Measurements from ENCODE around the gene PALLD.
"Not testable (repeated sequence)": the region's sequence is repeated elsewhere in the genome, so short reads cannot be mapped to it uniquely, and the experiment has no call there.

Gene PALLD

GRCh38 chr4:168917138-168917779 is 420.4 kb downstream of the PALLD start:
- in situ Hi-C loops (cut with MboI; ENCODE audit: low sequenced_read_pairs): loop anchor here (25.0 kb wide), 2 partner anchors 570 to 730 kb away; no protein-coding TSS in a partner anchor

- in situ Hi-C loops (cut with MboI; ENCODE audit: low sequenced_read_pairs): loop anchor here (25.0 kb wide), 2 partner anchors 567 to 733 kb away; no protein-coding TSS in a partner anchor
These were observed 423.0 kb downstream of the PALLD start for GRCh38 chr4:168919706-168920324.

GRCh38 chr4:168920441-168921065 is 423.7 kb downstream of the PALLD start:
- in situ Hi-C loops (cut with MboI; ENCODE audit: low sequenced_read_pairs): loop anchor here (25.0 kb wide), 2 partner anchors 567 to 733 kb away; no protein-coding TSS in a partner anchor

- in situ Hi-C loops (cut with MboI; ENCODE audit: low sequenced_read_pairs): loop anchor here (25.0 kb wide), 2 partner anchors 564 to 736 kb away; no protein-coding TSS in a partner anchor
These were observed 426.8 kb downstream of the PALLD start for GRCh38 chr4:168923526-168924194.

GRCh38 chr4:168924667-168925066 is 427.8 kb downstream of the PALLD start:
- in situ Hi-C loops (cut with MboI; ENCODE audit: low sequenced_read_pairs): loop anchor here (25.0 kb wide), 2 partner anchors 563 to 737 kb away; no protein-coding TSS in a partner anchor

- in situ Hi-C loops (cut with MboI; ENCODE audit: low sequenced_read_pairs): no loop called here
These were observed 429.1 kb downstream of the PALLD start for GRCh38 chr4:168925789-168926490.

- in situ Hi-C loops (cut with MboI; ENCODE audit: low sequenced_read_pairs): no loop called here
These were observed 431.5 kb downstream of the PALLD start for GRCh38 chr4:168928346-168928745.

- in situ Hi-C loops (cut with MboI; ENCODE audit: low sequenced_read_pairs): no loop called here
These were observed 432.0 kb downstream of the PALLD start for GRCh38 chr4:168928875-168929274.

- in situ Hi-C loops (cut with MboI; ENCODE audit: low sequenced_read_pairs): no loop called here
These were observed 433.8 kb downstream of the PALLD start for GRCh38 chr4:168930413-168931196.

GRCh38 chr4:168931215-168931650 is 434.4 kb downstream of the PALLD start:
- in situ Hi-C loops (cut with MboI; ENCODE audit: low sequenced_read_pairs): no loop called here

GRCh38 chr4:168932138-168932537 is 435.3 kb downstream of the PALLD start:
- in situ Hi-C loops (cut with MboI; ENCODE audit: low sequenced_read_pairs): no loop called here

- in situ Hi-C loops (cut with MboI; ENCODE audit: low sequenced_read_pairs): no loop called here
These were observed 436.6 kb downstream of the PALLD start for GRCh38 chr4:168933423-168933822.

GRCh38 chr4:168937473-168937872 is 440.6 kb downstream of the PALLD start:
- in situ Hi-C loops (cut with MboI; ENCODE audit: low sequenced_read_pairs): not testable (repeated sequence)

GRCh38 chr4:168942985-168943384 is 446.1 kb downstream of the PALLD start:
- in situ Hi-C loops (cut with MboI; ENCODE audit: low sequenced_read_pairs): no loop called here

- in situ Hi-C loops (cut with MboI; ENCODE audit: low sequenced_read_pairs): no loop called here
These were observed 448.4 kb downstream of the PALLD start for GRCh38 chr4:168945291-168945690.

- in situ Hi-C loops (cut with MboI; ENCODE audit: low sequenced_read_pairs): not testable (repeated sequence)
These were observed 456.0 kb downstream of the PALLD start for GRCh38 chr4:168952821-168953246.

GRCh38 chr4:168955674-168956073 is 458.8 kb downstream of the PALLD start:
- in situ Hi-C loops (cut with MboI; ENCODE audit: low sequenced_read_pairs): no loop called here

GRCh38 chr4:168960716-168961115 is 463.9 kb downstream of the PALLD start:
- in situ Hi-C loops (cut with MboI; ENCODE audit: low sequenced_read_pairs): no loop called here

GRCh38 chr4:168972596-168972995 is 475.7 kb downstream of the PALLD start:
- in situ Hi-C loops (cut with MboI; ENCODE audit: low sequenced_read_pairs): no loop called here

Measured in HL-60/S4 treated with phorbol 12-myristate 13-acetate at 8.2 ng/mL for 4 days and 3 days (cell line).